PC-3 (cell line): ENCODE data around the gene POR. TPM values are rescaled to one million over a fixed set of nuclear protein-coding genes. Genes with fewer than 3 reads are reported as not detected.

ENCODE experiments used
- ATAC-seq: fragments of 200-7000 bp; cut with Tn5 transposase; 2 replicates; pipeline ENCODE4 v1.9.1; 2020; ENCODE audit warnings: mild to moderate bottlenecking, moderate library complexity
- BruUV-seq: library from RNA; stranded (reverse); fragments of 400-500 nt; replicated peaks from 2 replicates; lab custom pipeline; 2021; lab: Mats Ljungman, UMichigan
- CTCF ChIA-PET: fragments of 300-600 bp; sonication (Branson Sonifier 250); formaldehyde crosslinking; loops from one replicate; lab custom pipeline; 2022; ENCODE audit warnings: antibody characterized with exemption; lab: Charles Lee
- POLR2A ChIA-PET: fragments of 300-600 bp; sonication (Branson Sonifier 250); formaldehyde crosslinking; loops from one replicate; lab custom pipeline; 2022; ENCODE audit warnings: antibody characterized with exemption; ENCODE audit not compliant: unreplicated experiment; lab: Charles Lee
- DNase-seq: peaks from one replicate; pipeline ENCODE4 v3.0.0-alpha.2; 2015
- H2AFZ ChIP-seq: fragments of 300-600 bp; sonication (generic); 2 replicates; pipeline ENCODE4 v1.6.0; 2016; ENCODE audit warnings: antibody characterized with exemption, low read length
- H3F3A ChIP-seq: fragments of 300-600 bp; sonication (generic); one replicate; pipeline ENCODE4 v1.6.0; 2017; ENCODE audit warnings: antibody characterized with exemption, low read length, control low read depth, mild to moderate bottlenecking; ENCODE audit not compliant: unreplicated experiment
- H3K27ac ChIP-seq: fragments of 300-600 bp; sonication (generic); 2 replicates; pipeline ENCODE4 v1.5.1; 2016; ENCODE audit warnings: mild to moderate bottlenecking, low read length
- H3K27me3 ChIP-seq: fragments of 300-600 bp; sonication (generic); 2 replicates; pipeline ENCODE4 v1.6.1; 2016; ENCODE audit warnings: low read length, mixed read lengths
- H3K36me3 ChIP-seq: fragments of 300-600 bp; sonication (generic); 2 replicates; pipeline ENCODE4 v1.6.1; 2016; ENCODE audit warnings: low read depth, mixed run types, low read length, mixed read lengths
- H3K4me1 ChIP-seq: fragments of 300-600 bp; sonication (generic); 2 replicates; pipeline ENCODE4 v1.5.1; 2016; ENCODE audit warnings: low read length; ENCODE audit not compliant: insufficient read depth
- H3K4me2 ChIP-seq: fragments of 300-600 bp; sonication (generic); 2 replicates; pipeline ENCODE4 v1.6.0; 2016; ENCODE audit warnings: low read length
- H3K4me3 ChIP-seq: fragments of 300-600 bp; sonication (generic); 2 replicates; pipeline ENCODE4 v1.5.1; 2016; ENCODE audit warnings: mild to moderate bottlenecking, low read length, mixed read lengths
- H3K79me2 ChIP-seq: fragments of 300-600 bp; sonication (generic); 2 replicates; pipeline ENCODE4 v1.6.1; 2017; ENCODE audit warnings: low read length, mixed read lengths
- H3K9ac ChIP-seq: fragments of 300-600 bp; sonication (generic); 2 replicates; pipeline ENCODE4 v1.6.0; 2016; ENCODE audit warnings: mild to moderate bottlenecking, low read length
- H3K9me2 ChIP-seq: fragments of 300-600 bp; sonication (generic); replicated peaks from 2 replicates; pipeline ENCODE4 v1.6.1; 2016; ENCODE audit warnings: mixed run types, low read length, mixed read lengths
- H3K9me3 ChIP-seq: fragments of 300-600 bp; sonication (generic); 2 replicates; pipeline ENCODE4 v1.6.1; 2016; ENCODE audit warnings: low read length, mixed read lengths
- H4K20me1 ChIP-seq: fragments of 300-600 bp; sonication (generic); 2 replicates; pipeline ENCODE4 v1.6.1; 2016; ENCODE audit warnings: low read length, mixed read lengths
- CTCF ChIP-seq: fragments of 300-600 bp; sonication (generic); conservative IDR thresholded peaks from 2 replicates; pipeline ENCODE4 v1.5.1; 2017; ENCODE audit warnings: antibody characterized with exemption, low read depth, mild to moderate bottlenecking, low read length
- EZH2 ChIP-seq: fragments of 300-600 bp; sonication (generic); IDR thresholded peaks from one replicate; pipeline ENCODE4 v1.6.1; 2017; ENCODE audit warnings: antibody characterized with exemption, mild to moderate bottlenecking, low read length; ENCODE audit not compliant: unreplicated experiment
- EZH2phosphoT487 ChIP-seq: fragments of 300-600 bp; sonication (generic); IDR thresholded peaks from 2 replicates; pipeline ENCODE4 v1.6.1; 2018; ENCODE audit warnings: mild to moderate bottlenecking, antibody characterized with exemption, low read length, borderline replicate concordance
- intact Hi-C: fragments of 100-400 bp; cut with micrococcal nuclease; formaldehyde crosslinking; loops from 2 replicates; pipeline ENCODE4 v1.9.0; 2023
- total RNA-seq: library from RNA; depleted of rRNA; stranded (reverse); fragments of >200 nt; gene quantifications from 2 replicates; pipeline ENCODE4 v1.2.3, GENCODE V29; 2014

The POR gene
- total RNA-seq, 1 experiment from 2014 or later, result 112 TPM

GRCh38 chr7:75891815-75892411, 23.0 kb upstream of the POR start:
- intact Hi-C loops, result no loop called here
- ATAC-seq, result no peak
- BruUV-seq, result no TSS peak
- TF ChIP-seq CTCF (no peak), EZH2 (no peak), EZH2phosphoT487 (no peak)
- no peaks in the 10 kb centered on the region for H3K9me3 ChIP-seq
- no peaks in the 10 kb centered on the region for H3K79me2 ChIP-seq
- H4K20me1 ChIP-seq, result no peaks in the 10 kb centered on the region
- H3K4me2 ChIP-seq, result no peak overlapping the region
- no peaks in the 10 kb centered on the region for H3F3A ChIP-seq
- no peak for DNase-seq
- CTCF ChIA-PET, result no interaction called here
- no peak overlapping the region for H2AFZ ChIP-seq
- H3K9me2 ChIP-seq, result no peaks in the 10 kb centered on the region
- H3K4me3 ChIP-seq, result no peak overlapping the region
- no peak overlapping the region for H3K27ac ChIP-seq
- H3K4me1 ChIP-seq, result no peaks in the 10 kb centered on the region
- no peak overlapping the region for H3K9ac ChIP-seq
- POLR2A ChIA-PET, result no interaction called here
- H3K36me3 ChIP-seq, result no peaks in the 10 kb centered on the region
- no peaks in the 10 kb centered on the region for H3K27me3 ChIP-seq

GRCh38 chr7:75892634-75893272, 22.2 kb upstream of the POR start:
- Histone ChIP-seq H3K9ac (no peak overlapping the region), H3K79me2 (no peaks in the 10 kb centered on the region), H4K20me1 (no peaks in the 10 kb centered on the region), H3K36me3 (no peaks in the 10 kb centered on the region), H3K9me3 (no peaks in the 10 kb centered on the region), H3K4me1 (no peaks in the 10 kb centered on the region), H3K27me3 (no peaks in the 10 kb centered on the region), H2AFZ (no peak overlapping the region), H3K9me2 (no peaks in the 10 kb centered on the region), H3F3A (no peaks in the 10 kb centered on the region), H3K4me3 (no peak overlapping the region), H3K27ac (no peak overlapping the region), H3K4me2 (no peak overlapping the region)
- no TSS peak for BruUV-seq
- DNase-seq, result no peak
- ChIA-PET POLR2A (interaction anchor here (0.6 kb wide), 1 partner anchor 193 kb away, joined by 4 read pairs; no protein-coding TSS in a partner anchor), CTCF (no interaction called here)
- no peak for TF ChIP-seq EZH2
- TF ChIP-seq EZH2phosphoT487, result no peak
- TF ChIP-seq CTCF, result no peak
- intact Hi-C loops, result no loop called here
- no peak for ATAC-seq

- CTCF ChIA-PET, result no interaction called here
- Histone ChIP-seq H2AFZ (no peak overlapping the region), H4K20me1 (no peaks in the 10 kb centered on the region), H3K79me2 (no peaks in the 10 kb centered on the region), H3K4me2 (no peak overlapping the region), H3K36me3 (no peaks in the 10 kb centered on the region), H3F3A (no peaks in the 10 kb centered on the region), H3K4me1 (no peaks in the 10 kb centered on the region), H3K27me3 (no peaks in the 10 kb centered on the region), H3K9me3 (no peaks in the 10 kb centered on the region), H3K4me3 (no peak overlapping the region), H3K9me2 (no peaks in the 10 kb centered on the region), H3K27ac (no peak overlapping the region), H3K9ac (no peak overlapping the region)
- no peak for TF ChIP-seq EZH2phosphoT487
- no peak for TF ChIP-seq CTCF
- TF ChIP-seq EZH2, result no peak
- no TSS peak for BruUV-seq
- intact Hi-C loops, result no loop called here
- DNase-seq (no peak), ATAC-seq (no peak)
- POLR2A ChIA-PET, result interaction anchor here (0.7 kb wide), 1 partner anchor 19 kb away, joined by 3 read pairs; no protein-coding TSS in a partner anchor
Observed at GRCh38 chr7:75896803-75897327, 18.1 kb upstream of the POR start.
